Duodenal mucosa (tissue), 2 donors: ENCODE results near the gene RIMBP3C.
A peak's percentile ranks its signal among the peaks of the same experiment; 100 is the strongest.
"Not testable (repeated sequence)": the region's sequence is repeated elsewhere in the genome, so short reads cannot be mapped to it uniquely, and the experiment has no call there.

Source experiments
- H3K27ac ChIP-seq: one replicate; pipeline ENCODE4 v1.7.0; 2013; ENCODE audit warnings: low read depth, low read length
- H3K27me3 ChIP-seq, 2 donors: one replicate each; pipeline ENCODE4 v1.7.0; 2013; ENCODE audit warnings: low read length in 2 of 2, control low read depth in 1 of 2; ENCODE audit not compliant: insufficient read depth in 2 of 2, control insufficient read depth in 1 of 2
- H3K36me3 ChIP-seq, 2 donors: one replicate each; pipeline ENCODE4 v1.7.0; 2013; ENCODE audit warnings: low read length in 2 of 2, control low read depth in 1 of 2; ENCODE audit not compliant: insufficient read depth in 2 of 2, control insufficient read depth in 1 of 2
- H3K4me1 ChIP-seq, 2 donors: one replicate each; pipeline ENCODE4 v1.7.0; 2013; ENCODE audit warnings: low read length in 2 of 2, control low read depth in 1 of 2; ENCODE audit not compliant: insufficient read depth in 2 of 2, control insufficient read depth in 1 of 2
- H3K4me3 ChIP-seq, 2 donors: one replicate each; pipeline ENCODE4 v1.7.0; 2013; ENCODE audit warnings: low read length in 2 of 2, low read depth in 1 of 2
- H3K9ac ChIP-seq, 2 donors: one replicate each; pipeline ENCODE4 v1.7.0; 2013; ENCODE audit warnings: low read length in 2 of 2, low read depth in 1 of 2
- H3K9me3 ChIP-seq, 2 donors: one replicate each; pipeline ENCODE4 v1.7.0; 2013; ENCODE audit warnings: low read length in 2 of 2, control low read depth in 1 of 2; ENCODE audit not compliant: control insufficient read depth in 1 of 2

RIMBP3C gene

GRCh38 chr22:21571679-21572078, 20.4 kb upstream of the RIMBP3C start:
- Histone ChIP-seq H3K27me3 (no peaks in the 10 kb centered on the region), H3K4me3 (no peak overlapping the region), H3K27ac (no peak overlapping the region), H3K36me3 (peaks cover 0 to 3% of the 10 kb centered on the region in 2 donors), H3K4me1 (peaks cover 58% of the 10 kb centered on the region in 2 donors), H3K9ac (no peak overlapping the region), H3K9me3 (no peaks in the 10 kb centered on the region)

GRCh38 chr22:21570398-21570797, 19.1 kb upstream of the RIMBP3C start:
- no peaks in the 10 kb centered on the region for H3K27me3 ChIP-seq
- H3K9me3 ChIP-seq: no peaks in the 10 kb centered on the region
- peaks cover 58% of the 10 kb centered on the region in 2 donors for H3K4me1 ChIP-seq
- H3K27ac ChIP-seq: no peak overlapping the region
- no peak overlapping the region for H3K9ac ChIP-seq
- H3K36me3 ChIP-seq: peaks cover 0 to 3% of the 10 kb centered on the region in 2 donors
- peak overlapping the region in 1 of 2 donors; percentile 80 for H3K4me3 ChIP-seq

DNA sequence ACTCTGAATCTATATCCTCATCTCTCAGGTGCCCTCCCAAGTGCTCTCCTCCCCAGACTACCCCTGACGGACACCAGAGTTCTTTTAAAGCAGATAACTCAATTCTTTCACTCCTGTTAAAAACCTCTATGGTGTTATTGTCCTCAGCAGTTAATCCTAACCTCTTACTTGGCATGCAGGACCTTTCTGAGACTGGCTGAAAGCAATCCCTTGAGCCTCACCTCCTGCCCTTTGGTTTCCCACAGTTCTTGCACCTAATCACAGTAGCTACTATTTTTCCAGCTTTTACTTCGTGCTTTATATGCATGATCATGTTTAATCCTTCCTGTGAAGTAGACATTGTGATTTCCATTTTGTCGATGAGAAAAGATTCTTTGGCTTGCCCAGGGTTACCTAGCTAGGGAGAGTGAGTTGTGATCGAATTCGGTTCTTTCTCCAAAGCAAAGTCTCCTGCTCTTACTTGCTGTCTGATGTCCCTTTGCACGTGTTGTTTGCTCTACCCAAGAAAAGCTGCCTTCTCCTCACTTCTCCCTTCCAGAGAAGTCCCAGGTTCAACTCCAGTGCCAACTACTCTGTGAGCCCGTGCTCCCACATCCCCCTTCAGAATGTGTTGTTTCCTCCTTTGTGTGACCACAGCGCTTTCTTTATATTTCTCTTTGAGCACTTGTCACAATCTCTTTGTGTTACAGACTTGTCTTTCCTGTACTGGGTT, 18.4 kb upstream of the RIMBP3C start:
- peak overlapping the region; percentile 80 to 97 for H3K4me3 ChIP-seq
- H3K27ac ChIP-seq: no peak overlapping the region
- H3K9ac ChIP-seq: peak overlapping the region; percentile 30 to 36
- H3K27me3 ChIP-seq: no peaks in the 10 kb centered on the region
- H3K36me3 ChIP-seq: peaks cover 0 to 3% of the 10 kb centered on the region in 2 donors
- H3K9me3 ChIP-seq: no peaks in the 10 kb centered on the region
- peaks cover 56 to 58% of the 10 kb centered on the region in 2 donors for H3K4me1 ChIP-seq

GRCh38 chr22:21569076-21569427, 17.8 kb upstream of the RIMBP3C start:
- not testable (repeated sequence) for H3K36me3 ChIP-seq, H3K9me3 ChIP-seq, H3K27me3 ChIP-seq, H3K27ac ChIP-seq
- peak overlapping the region; percentile 80 to 97 for H3K4me3 ChIP-seq
- H3K9ac ChIP-seq: peak overlapping the region; percentile 52 to 92
- peaks cover 50 to 53% of the 10 kb centered on the region in 2 donors for H3K4me1 ChIP-seq

- Histone ChIP-seq H3K4me1 (peaks cover 45 to 47% of the 10 kb centered on the region in 2 donors), H3K36me3 (peaks cover 0 to 3% of the 10 kb centered on the region in 2 donors), H3K4me3 (peak overlapping the region; percentile 80 to 97), H3K27me3 (no peaks in the 10 kb centered on the region), H3K27ac (peak overlapping the region; percentile 84), H3K9me3 (no peaks in the 10 kb centered on the region), H3K9ac (peak overlapping the region; percentile 52 to 92)
Measured at GRCh38 chr22:21568347-21569075, 17.2 kb upstream of the RIMBP3C start.

DNA sequence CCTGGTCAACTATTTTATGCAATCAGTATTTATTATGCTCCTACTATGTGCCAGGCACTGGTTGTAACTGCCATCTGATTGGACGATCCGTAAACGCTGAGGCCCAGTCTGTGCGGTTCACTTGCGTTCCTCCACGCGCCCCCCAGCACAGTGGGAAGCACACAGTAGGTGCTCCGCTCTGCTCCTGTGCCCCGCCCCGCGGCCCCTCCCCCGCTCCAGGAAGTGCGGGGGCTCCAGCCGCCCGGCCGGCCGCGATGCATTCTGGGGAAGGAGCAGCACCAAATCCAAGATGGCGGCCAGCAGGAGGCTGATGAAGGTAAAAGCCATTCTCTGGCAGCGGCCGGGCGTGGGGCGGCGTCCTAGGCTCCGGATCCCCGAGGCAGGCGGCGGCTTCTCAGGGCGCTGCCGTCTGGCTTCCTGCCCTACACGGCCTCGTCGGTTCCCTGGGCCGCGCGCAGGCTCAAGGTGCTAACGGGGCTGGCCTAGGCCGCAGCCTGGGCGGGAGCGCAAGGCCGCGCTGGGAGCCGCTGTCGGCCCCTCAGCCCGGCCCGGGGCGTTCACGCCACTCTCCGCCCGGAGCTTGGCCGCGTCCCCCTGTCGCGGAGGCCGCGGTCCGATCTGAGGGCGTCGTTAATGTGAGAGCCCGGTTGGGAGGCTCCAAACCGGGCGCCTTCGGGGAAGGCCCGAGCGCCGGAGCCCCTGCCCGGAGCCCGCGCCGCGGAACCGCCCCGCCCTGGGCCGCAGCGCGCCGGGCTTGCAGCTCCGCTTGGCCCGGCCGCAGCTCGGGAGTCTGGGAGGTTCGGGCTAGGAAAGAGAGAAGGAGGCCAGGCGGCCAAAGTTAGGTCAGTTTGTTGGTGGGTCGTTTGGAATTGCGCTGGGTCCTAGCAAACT, 16.4 kb upstream of the RIMBP3C start, which contains the start of gene UBE2L3:
UBE2L3 (plus strand) TSS at position 259 of the 891 bp plus-strand sequence; CDS start at position 290, 31 bp downstream.
- H3K27ac ChIP-seq: peak within 1 kb of the TSS; percentile 84
- no peaks in the 10 kb centered on the region for H3K9me3 ChIP-seq
- peaks cover 37 to 39% of the 10 kb centered on the region in 2 donors for H3K4me1 ChIP-seq
- H3K36me3 ChIP-seq: peaks cover 0 to 3% of the 10 kb centered on the region in 2 donors
- peak within 1 kb of the TSS; percentile 80 to 97 for H3K4me3 ChIP-seq
- peak within 1 kb of the TSS; percentile 52 to 92 for H3K9ac ChIP-seq
- no peaks in the 10 kb centered on the region for H3K27me3 ChIP-seq

GRCh38 chr22:21564411-21564810, 13.2 kb upstream of the RIMBP3C start:
- H3K36me3 ChIP-seq: no peaks in the 10 kb centered on the region
- H3K4me1 ChIP-seq: peaks cover 8 to 9% of the 10 kb centered on the region in 2 donors
- H3K9me3 ChIP-seq: no peaks in the 10 kb centered on the region
- H3K27me3 ChIP-seq: no peaks in the 10 kb centered on the region
- no peak overlapping the region for H3K27ac ChIP-seq
- no peak overlapping the region for H3K9ac ChIP-seq
- no peak overlapping the region for H3K4me3 ChIP-seq

DNA sequence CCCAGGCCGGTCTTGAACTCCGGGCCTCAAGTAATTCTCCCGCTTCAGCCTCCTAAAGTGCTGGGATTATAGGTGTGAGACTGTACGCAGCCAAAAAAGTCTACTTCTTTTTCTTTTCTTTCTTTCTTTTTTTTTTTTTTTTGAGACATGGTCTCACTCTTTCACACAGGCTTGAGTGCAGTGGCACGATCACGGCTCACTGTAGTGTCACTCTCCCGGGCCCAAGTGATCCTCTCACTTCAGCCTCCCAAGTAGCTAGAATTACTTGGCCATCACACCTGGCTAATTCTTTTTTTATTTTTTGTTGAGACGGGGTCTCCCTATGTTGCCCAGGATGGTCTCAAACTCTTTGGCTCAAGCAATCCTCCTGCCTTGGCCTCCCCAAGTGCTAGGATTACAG, 12.7 kb upstream of the RIMBP3C start:
- H3K36me3 ChIP-seq: no peaks in the 10 kb centered on the region
- no peak overlapping the region for H3K27ac ChIP-seq
- H3K27me3 ChIP-seq: no peaks in the 10 kb centered on the region
- H3K9ac ChIP-seq: no peak overlapping the region
- no peaks in the 10 kb centered on the region for H3K9me3 ChIP-seq
- H3K4me3 ChIP-seq: no peak overlapping the region
- peaks cover 3 to 4% of the 10 kb centered on the region in 2 donors for H3K4me1 ChIP-seq

DNA sequence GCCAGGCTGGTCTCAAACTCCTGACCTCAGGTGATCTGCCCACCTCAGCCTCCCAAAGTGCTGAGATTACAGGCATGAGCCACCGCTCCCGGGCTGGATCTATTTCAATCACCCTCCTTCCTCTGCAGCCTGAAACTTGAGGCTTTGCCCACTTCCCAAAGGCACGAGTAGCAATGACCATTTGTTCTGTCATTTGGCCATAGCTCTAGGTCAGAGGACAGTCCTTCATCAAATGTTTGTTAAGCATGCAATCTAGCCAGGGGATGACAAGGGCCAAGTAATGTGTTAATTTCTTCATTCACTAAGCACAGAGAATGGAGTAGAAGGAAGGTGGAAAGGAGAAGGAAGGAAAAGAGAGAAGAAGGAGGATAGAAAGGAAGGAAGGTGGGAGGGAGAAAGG, 9.4 kb upstream of the RIMBP3C start:
- not testable (repeated sequence) for H3K9ac ChIP-seq, H3K4me1 ChIP-seq, H3K4me3 ChIP-seq, H3K27ac ChIP-seq, H3K27me3 ChIP-seq, H3K36me3 ChIP-seq, H3K9me3 ChIP-seq
